ENCODE results near the gene WDFY4.

WDFY4 gene

GRCh38 chr10:48811461-48811860, 126.8 kb downstream of the WDFY4 start:
- H3K36me3 ChIP-seq (ENCODE audit: low read length) = peaks cover 19% of the 10 kb centered on the region
- no peaks in the 10 kb centered on the region for H4K20me1 ChIP-seq (ENCODE audit: low read depth, low read length)
- no peaks in the 10 kb centered on the region for H3K79me2 ChIP-seq (ENCODE audit: insufficient read depth, low read length)
- H3K9ac ChIP-seq (ENCODE audit: low read length) = no peak overlapping the region
- H3K9me3 ChIP-seq (ENCODE audit: insufficient read depth, low read length) = no peaks in the 10 kb centered on the region
- no peak overlapping the region for H3K27ac ChIP-seq (ENCODE audit: low read depth, low read length)
- H3K4me2 ChIP-seq (ENCODE audit: low read depth, low read length, poor library complexity, severe bottlenecking) = no peak overlapping the region
- H3F3A ChIP-seq (ENCODE audit: insufficient read depth) = no peaks in the 10 kb centered on the region
- TF ChIP-seq EZH2phosphoT487 (conservative IDR thresholded peaks at IDR 0.05; ENCODE audit: low read length) = no peak
- no peak for TF ChIP-seq CTCF (IDR thresholded peaks at IDR 0.05; ENCODE audit: insufficient read depth, low read length, poor library complexity, severe bottlenecking)
- no peak overlapping the region for H3K4me3 ChIP-seq (ENCODE audit: insufficient read depth, low read length, poor library complexity, severe bottlenecking)
- H2AFZ ChIP-seq (ENCODE audit: low read depth, low read length, severe bottlenecking) = no peak overlapping the region
- no peaks in the 10 kb centered on the region for H3K27me3 ChIP-seq (ENCODE audit: low read length)
- H3K9me2 ChIP-seq (replicated peaks; ENCODE audit: insufficient read depth, low read length) = no peaks in the 10 kb centered on the region

- Histone ChIP-seq H3K27ac (ENCODE audit: low read depth, low read length) (no peak overlapping the region), H2AFZ (ENCODE audit: low read depth, low read length, severe bottlenecking) (no peak overlapping the region), H3K27me3 (ENCODE audit: low read length) (no peaks in the 10 kb centered on the region), H3K79me2 (ENCODE audit: insufficient read depth, low read length) (no peaks in the 10 kb centered on the region), H3F3A (ENCODE audit: insufficient read depth) (no peaks in the 10 kb centered on the region), H3K4me2 (ENCODE audit: low read depth, low read length, poor library complexity, severe bottlenecking) (no peak overlapping the region), H3K4me3 (ENCODE audit: insufficient read depth, low read length, poor library complexity, severe bottlenecking) (no peak overlapping the region), H3K9ac (ENCODE audit: low read length) (no peak overlapping the region), H3K9me2 (replicated peaks; ENCODE audit: insufficient read depth, low read length) (no peaks in the 10 kb centered on the region), H3K36me3 (ENCODE audit: low read length) (peaks cover 20% of the 10 kb centered on the region), H4K20me1 (ENCODE audit: low read depth, low read length) (no peaks in the 10 kb centered on the region), H3K9me3 (ENCODE audit: insufficient read depth, low read length) (no peaks in the 10 kb centered on the region)
- TF ChIP-seq CTCF (IDR thresholded peaks at IDR 0.05; ENCODE audit: insufficient read depth, low read length, poor library complexity, severe bottlenecking) (no peak), EZH2phosphoT487 (conservative IDR thresholded peaks at IDR 0.05; ENCODE audit: low read length) (no peak)
Observed at GRCh38 chr10:48811917-48812316, 127.2 kb downstream of the WDFY4 start.

DNA sequence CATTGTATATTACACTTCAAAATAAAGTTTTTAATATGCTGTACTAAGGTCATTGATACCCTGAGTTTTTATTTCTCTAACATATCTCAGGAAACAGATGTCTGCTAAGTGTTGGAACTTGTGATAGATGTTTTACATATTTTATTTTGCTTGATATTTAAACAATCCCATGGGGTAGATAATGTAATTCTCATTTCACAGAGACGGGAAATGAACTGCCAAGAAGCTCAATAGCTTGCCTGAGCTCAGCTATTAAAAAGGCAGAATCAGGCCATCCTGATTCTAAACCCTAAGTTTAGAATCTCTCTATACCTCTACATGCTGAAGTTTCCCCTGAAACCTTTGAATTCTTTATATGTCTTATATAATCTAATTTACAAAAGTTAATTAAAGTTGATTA, 128.6 kb downstream of the WDFY4 start:
- H3K27me3 ChIP-seq (ENCODE audit: low read length) = no peaks in the 10 kb centered on the region
- H4K20me1 ChIP-seq (ENCODE audit: low read depth, low read length) = no peaks in the 10 kb centered on the region
- H3K9me2 ChIP-seq (replicated peaks; ENCODE audit: insufficient read depth, low read length) = no peaks in the 10 kb centered on the region
- H3K4me2 ChIP-seq (ENCODE audit: low read depth, low read length, poor library complexity, severe bottlenecking) = no peak overlapping the region
- no peaks in the 10 kb centered on the region for H3F3A ChIP-seq (ENCODE audit: insufficient read depth)
- TF ChIP-seq CTCF (IDR thresholded peaks at IDR 0.05; ENCODE audit: insufficient read depth, low read length, poor library complexity, severe bottlenecking) = no peak
- no peak for TF ChIP-seq EZH2phosphoT487 (conservative IDR thresholded peaks at IDR 0.05; ENCODE audit: low read length)
- H3K4me3 ChIP-seq (ENCODE audit: insufficient read depth, low read length, poor library complexity, severe bottlenecking) = no peak overlapping the region
- H3K36me3 ChIP-seq (ENCODE audit: low read length) = peaks cover 15% of the 10 kb centered on the region
- H3K79me2 ChIP-seq (ENCODE audit: insufficient read depth, low read length) = no peaks in the 10 kb centered on the region
- no peak overlapping the region for H2AFZ ChIP-seq (ENCODE audit: low read depth, low read length, severe bottlenecking)
- H3K9me3 ChIP-seq (ENCODE audit: insufficient read depth, low read length) = no peaks in the 10 kb centered on the region
- no peak overlapping the region for H3K9ac ChIP-seq (ENCODE audit: low read length)
- H3K27ac ChIP-seq (ENCODE audit: low read depth, low read length) = no peak overlapping the region
